Activated T-helper 1 cell treated with anti-CD3 and anti-CD28 coated beads, Interleukin-12 subunit alpha, Interleukin-12 subunit beta, Interleukin-2, Interleukin-4 antibody, amounts not matched to agents 30 ng/mL and 10 ng/mL and 1 ng/mL, durations not matched to agents 14 hours and 24 hours and 36 hours (primary cell): ENCODE results near the gene PHTF1. TPM values are rescaled to one million over a fixed set of nuclear protein-coding genes. Genes with fewer than 3 reads are reported as not detected.

ENCODE experiments used
- total RNA-seq: library from RNA; stranded (reverse); gene quantifications from 2 replicates; pipeline ENCODE4 v1.2.3, GENCODE V29; 2022

PHTF1 gene
- total RNA-seq, 1 donor from 2014 or later, result 14.7 TPM

Other genes starting within 250 kb of the PHTF1 start
- 18.4 and 19.5 TPM in 2 replicates for gene RSBN1, start 53.0 kb upstream of the PHTF1 start, total RNA-seq
- 66.2 and 66.7 TPM in 2 replicates for gene PTPN22, start 112.2 kb upstream of the PHTF1 start, total RNA-seq
- 0.67 and 0.69 TPM in 2 replicates for gene BCL2L15, start 128.1 kb upstream of the PHTF1 start, total RNA-seq
- gene AP4B1, start 145.3 kb upstream of the PHTF1 start, total RNA-seq, result 36.3 and 40.9 TPM in 2 replicates
- 20.9 and 21.2 TPM in 2 replicates for gene DCLRE1B, start 145.8 kb upstream of the PHTF1 start, total RNA-seq
- gene HIPK1, start 169.8 kb upstream of the PHTF1 start, total RNA-seq, result 100 and 101 TPM in 2 replicates
- 0.10 TPM in 2 replicates for gene OLFML3, start 220.0 kb upstream of the PHTF1 start, total RNA-seq